Measurements from ENCODE around the gene CSTA. TPM values are rescaled to one million over a fixed set of nuclear protein-coding genes. Genes with fewer than 3 reads are reported as not detected.

The CSTA gene
- total and polyA plus RNA-seq, 12 donors = 0.42 to 5.5 (median 1.5) TPM; not detected in 1

- ATAC-seq (no peak), DNase-seq (no peak)
- intact Hi-C loops (cut with DNase I) = loop anchor here in 1 of 10 donors (10.0 kb wide), 1 partner anchor 806 kb away; the partner anchor contains the start of gene POLQ
- no peaks in the 10 kb centered on the region for H3K27me3 ChIP-seq
- no peaks in the 10 kb centered on the region for H3K4me1 ChIP-seq
- no peaks in the 10 kb centered on the region for H3K36me3 ChIP-seq
- H3K27ac ChIP-seq = no peak overlapping the region
- peaks cover 0 to 2% (median 0%) of the 10 kb centered on the region in 11 donors for H3K9me3 ChIP-seq
- no peak for TF ChIP-seq CTCF (IDR thresholded peaks at IDR 0.05)
- 84 to 85% methylated on average over 5 of the region's 5 CpGs for WGBS, 2 donors
- no peak overlapping the region for H3K4me3 ChIP-seq
Observed at GRCh38 chr3:122350814-122351418, 25.9 kb downstream of the CSTA start.

GRCh38 chr3:122351612-122352011 is 26.6 kb downstream of the CSTA start:
- Histone ChIP-seq H3K9me3 (no peaks in the 10 kb centered on the region), H3K4me3 (no peak overlapping the region), H3K4me1 (no peaks in the 10 kb centered on the region), H3K27me3 (no peaks in the 10 kb centered on the region), H3K36me3 (peaks cover 0 to under 1% (median 0%) of the 10 kb centered on the region in 9 donors), H3K27ac (no peak overlapping the region)
- intact Hi-C loops (cut with DNase I) = loop anchor here in 1 of 10 donors (10.0 kb wide), 1 partner anchor 807 kb away; the partner anchor contains the start of gene POLQ
- WGBS, 2 donors = 92 to 97% methylated on average over 4 of the region's 4 CpGs
- no peak for DNase-seq
- no peak for TF ChIP-seq CTCF (IDR thresholded peaks at IDR 0.05)
- no peak for ATAC-seq

GRCh38 chr3:122353215-122353614 is 28.2 kb downstream of the CSTA start:
- no peaks in the 10 kb centered on the region for H3K4me1 ChIP-seq
- H3K27me3 ChIP-seq = no peaks in the 10 kb centered on the region
- intact Hi-C loops (cut with DNase I) = loop anchor here in 1 of 10 donors (10.0 kb wide), 1 partner anchor 808 kb away; the partner anchor contains the start of gene POLQ
- H3K4me3 ChIP-seq = no peak overlapping the region
- H3K27ac ChIP-seq = no peak overlapping the region
- H3K36me3 ChIP-seq = peaks cover 0 to 14% (median 0%) of the 10 kb centered on the region in 9 donors
- no peak for TF ChIP-seq CTCF (IDR thresholded peaks at IDR 0.05)
- no peak for DNase-seq
- peak in 2 of 8 donors; percentile 41 to 42 for ATAC-seq
- H3K9me3 ChIP-seq = no peaks in the 10 kb centered on the region
- WGBS, 2 donors = 61 to 63% methylated on average over 2 of the region's 2 CpGs

GRCh38 chr3:122353893-122354401 is 28.9 kb downstream of the CSTA start:
- WGBS, 2 donors = 97 to 100% methylated on average over 1 of the region's 1 CpG
- Histone ChIP-seq H3K27ac (no peak overlapping the region), H3K4me1 (no peaks in the 10 kb centered on the region), H3K9me3 (no peaks in the 10 kb centered on the region), H3K4me3 (no peak overlapping the region), H3K36me3 (peaks cover 0 to 21% (median 0%) of the 10 kb centered on the region in 9 donors), H3K27me3 (no peaks in the 10 kb centered on the region)
- DNase-seq (no peak), ATAC-seq (no peak)
- intact Hi-C loops (cut with DNase I) = loop anchor here in 1 of 10 donors (10.0 kb wide), 1 partner anchor 809 kb away; the partner anchor contains the start of gene POLQ
- no peak for TF ChIP-seq CTCF (IDR thresholded peaks at IDR 0.05)

Measured in heart right ventricle (tissue), 16 donors.